Measurements from ENCODE around the gene ZNF322.
"Not testable (repeated sequence)": the region's sequence is repeated elsewhere in the genome, so short reads cannot be mapped to it uniquely, and the experiment has no call there.

Gene ZNF322, protein sequence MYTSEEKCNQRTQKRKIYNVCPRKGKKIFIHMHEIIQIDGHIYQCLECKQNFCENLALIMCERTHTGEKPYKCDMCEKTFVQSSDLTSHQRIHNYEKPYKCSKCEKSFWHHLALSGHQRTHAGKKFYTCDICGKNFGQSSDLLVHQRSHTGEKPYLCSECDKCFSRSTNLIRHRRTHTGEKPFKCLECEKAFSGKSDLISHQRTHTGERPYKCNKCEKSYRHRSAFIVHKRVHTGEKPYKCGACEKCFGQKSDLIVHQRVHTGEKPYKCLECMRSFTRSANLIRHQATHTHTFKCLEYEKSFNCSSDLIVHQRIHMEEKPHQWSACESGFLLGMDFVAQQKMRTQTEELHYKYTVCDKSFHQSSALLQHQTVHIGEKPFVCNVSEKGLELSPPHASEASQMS
- total RNA-seq: 2.4 to 12.2 (median 5.5) reads per million in 17 experiments

DNA sequence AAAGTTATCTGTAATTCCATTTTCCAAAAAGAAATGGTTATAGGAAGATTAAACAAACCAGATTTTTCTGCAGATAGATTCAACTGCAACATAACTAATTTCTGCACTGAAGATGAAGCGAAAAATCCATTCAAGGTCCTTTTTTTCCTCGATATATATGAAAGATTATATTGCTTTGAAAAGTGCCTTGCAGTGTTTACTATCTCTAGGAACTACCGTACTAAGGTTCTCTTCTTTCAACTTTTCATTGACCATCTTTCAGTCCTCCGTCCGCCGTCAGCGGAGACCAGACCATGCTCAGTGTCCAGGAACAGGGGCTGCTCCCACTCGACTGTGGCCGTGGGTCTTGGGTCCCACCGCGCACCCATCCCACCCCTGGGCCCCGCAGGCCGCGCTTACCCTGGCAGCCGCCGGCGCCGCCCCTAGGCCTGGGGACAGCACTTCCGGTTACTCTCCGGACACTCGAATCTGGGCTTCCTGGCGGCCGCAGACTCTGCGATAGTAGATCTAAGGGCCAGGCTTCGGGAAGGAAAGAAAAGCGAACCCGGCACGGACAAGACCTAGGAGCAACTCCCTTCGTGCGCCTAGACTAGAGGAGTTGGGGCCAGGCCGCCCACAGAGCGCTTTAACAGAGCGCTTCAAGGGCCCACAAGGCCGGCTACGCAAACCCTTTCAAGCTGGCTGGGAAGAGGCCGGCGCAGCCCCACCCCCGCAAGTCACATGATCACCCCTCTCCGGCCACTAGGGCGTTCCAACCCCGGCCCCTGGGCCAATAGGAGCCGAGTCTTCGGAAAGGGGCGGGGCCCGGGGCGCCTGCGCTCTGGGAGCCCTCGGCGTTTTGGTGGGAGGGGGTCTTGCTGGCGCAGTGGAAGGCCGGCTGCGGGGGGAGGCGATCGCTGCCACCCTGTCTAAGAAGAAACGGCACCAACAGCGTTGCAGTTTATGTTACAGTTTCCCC is at the start of gene ZNF322:
Gene ZNF322 (minus strand): TSS at position 705 of the 958 bp plus-strand sequence. CDS start 21,193 bp downstream, outside the sequence.
- DNase-seq: peak; percentile 95 to 97 (median 96)

DNA sequence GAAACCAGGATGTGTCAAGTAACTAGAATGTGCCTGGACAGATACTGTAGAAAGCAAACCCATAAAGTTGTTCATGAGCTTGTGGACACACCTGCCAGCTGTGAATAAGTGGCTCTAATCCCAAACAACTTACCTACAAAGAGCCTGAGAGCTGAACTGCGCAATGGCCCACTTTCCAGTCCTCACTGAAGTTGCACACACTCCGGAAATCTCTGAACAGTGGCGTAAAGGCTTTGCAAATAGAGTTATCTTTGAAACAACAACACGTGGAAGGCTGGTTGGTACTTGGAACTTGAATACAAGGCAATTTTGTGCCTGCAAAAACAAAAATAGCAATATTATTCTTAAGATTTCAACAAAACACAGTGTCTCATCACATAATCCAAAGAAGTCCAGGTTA is 46.2 kb upstream of the ZNF322 start:
- DNase-seq: not testable (repeated sequence)

DNA sequence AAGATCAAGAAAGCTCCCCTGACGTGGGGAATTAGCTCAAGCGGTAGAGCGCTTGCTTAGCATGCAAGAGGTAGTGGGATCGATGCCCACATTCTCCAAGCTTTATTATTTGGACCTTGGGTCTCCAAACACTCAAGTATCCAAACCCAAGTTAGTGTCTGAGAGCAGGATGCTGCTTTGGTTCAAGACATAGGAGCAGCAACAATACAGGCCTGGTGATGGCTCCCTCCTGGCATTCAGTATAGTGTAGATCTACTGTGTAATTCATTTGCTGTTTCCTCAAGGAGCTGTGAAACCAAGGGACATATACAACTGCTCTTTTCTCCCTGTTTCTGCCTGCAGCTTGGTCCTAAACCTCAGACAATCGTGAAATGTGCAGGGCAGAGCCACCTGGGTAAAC is 45.8 kb upstream of the ZNF322 start:
- not testable (repeated sequence) for DNase-seq

DNA sequence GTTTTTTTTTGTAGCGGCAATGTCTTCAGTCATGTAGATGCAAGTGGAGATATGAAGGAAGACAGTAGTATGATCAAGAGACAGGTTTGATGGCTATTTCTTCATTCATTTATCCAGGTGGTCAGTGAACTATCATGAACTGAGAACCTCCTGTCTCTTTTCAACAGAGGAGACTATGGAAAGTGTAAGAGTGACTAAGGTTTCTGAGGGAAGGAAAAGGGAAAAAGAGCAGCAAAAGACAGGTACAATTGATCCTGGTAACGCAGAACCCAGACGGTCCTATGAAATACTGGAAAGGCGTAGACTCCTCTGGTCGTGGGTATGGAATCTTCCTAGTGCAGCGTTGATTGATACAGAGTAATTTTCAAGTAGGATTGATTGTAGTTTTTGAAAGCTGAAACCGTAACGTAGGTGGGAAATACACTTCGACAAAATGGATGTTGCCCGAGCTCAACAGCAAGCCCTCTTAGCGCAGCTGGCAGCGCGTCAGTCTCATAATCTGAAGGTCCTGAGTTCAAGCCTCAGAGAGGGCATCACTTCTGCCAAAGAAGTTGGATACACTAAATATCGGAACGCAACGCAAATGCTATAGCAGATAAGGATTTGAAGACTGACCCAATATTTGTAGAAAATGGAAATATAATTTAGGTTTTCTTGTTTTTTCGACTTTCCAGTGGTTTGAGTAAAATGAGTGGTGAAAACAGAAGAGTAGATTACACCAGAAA is 41.6 kb upstream of the ZNF322 start:
- not testable (repeated sequence) for DNase-seq

DNA sequence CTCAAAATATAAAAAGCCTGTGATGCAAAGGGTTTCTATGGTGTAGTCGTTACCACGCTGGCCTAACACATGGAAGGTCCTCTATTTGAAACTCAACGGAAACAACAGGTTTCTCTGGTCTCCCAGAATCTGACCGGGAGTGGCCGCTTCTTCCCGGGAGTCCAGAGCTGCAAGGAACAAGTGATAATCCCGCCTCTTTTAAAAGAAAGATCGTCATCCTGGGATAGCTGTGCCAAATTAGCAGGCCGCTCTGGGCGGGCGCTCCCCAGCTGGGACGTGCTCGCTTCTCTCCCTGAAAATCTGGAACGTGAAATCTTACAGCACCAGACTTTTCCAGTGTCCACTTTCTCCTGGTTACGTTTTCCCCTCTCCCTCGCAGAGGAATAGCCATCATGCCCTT is 38.0 kb upstream of the ZNF322 start:
- not testable (repeated sequence) for DNase-seq

DNA sequence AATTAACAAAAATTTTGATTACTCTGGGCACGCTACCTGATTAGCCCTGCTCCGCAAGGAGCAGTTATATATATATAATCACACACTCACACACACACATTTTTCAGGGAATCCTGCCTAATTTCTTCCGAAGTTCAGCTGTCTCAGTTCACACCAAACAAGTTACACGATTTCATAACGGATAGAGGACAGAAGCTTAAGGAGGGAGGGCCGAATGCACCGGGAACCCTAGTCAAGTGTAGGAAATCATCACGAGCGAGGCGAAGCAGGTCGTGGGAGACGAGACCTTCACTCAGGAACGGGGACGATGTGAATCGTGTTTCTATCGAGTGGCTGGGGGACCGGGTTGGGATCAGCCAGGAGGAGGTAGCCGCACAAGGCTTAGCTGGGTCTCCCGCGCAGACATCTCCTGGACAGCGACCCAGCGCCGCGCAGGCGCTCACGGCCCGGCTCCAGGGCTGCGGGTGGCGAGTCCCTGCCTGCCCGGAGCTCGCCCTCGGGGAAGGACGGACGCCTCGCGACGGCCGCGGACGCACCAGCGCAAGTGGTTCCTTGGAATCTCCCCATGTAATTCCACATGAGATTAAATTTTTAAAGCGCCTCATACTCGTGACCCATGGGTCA is 29.9 kb upstream of the ZNF322 start:
- not testable (repeated sequence) for DNase-seq

DNA sequence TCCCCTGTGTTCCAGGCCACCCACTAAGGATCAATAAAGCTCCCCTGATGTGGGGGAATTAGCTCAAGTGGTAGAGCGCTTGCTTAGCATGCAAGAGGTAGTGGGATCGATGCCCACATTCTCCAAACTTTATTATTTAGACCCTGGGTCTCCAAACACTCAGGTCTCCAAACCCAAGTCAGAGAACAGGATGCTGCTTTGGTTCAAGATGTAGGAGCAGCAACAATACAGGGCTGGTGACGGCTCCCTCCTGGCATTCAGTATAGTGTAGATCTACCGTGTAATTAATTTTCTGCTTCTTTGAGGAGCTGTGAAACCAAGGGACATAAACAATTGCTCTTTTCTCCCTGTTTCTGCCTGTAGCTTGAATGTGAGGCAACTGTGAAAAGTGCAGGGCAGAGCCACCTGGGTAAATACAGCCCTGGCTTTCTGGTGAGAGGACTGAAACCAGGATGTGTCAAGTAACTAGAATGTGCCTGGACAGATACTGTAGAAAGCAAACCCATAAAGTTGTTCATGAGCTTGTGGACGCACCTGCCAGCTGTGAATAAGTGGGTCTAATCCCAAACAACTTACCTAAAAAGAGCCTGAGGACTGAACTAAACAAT is 23.0 kb upstream of the ZNF322 start:
- not testable (repeated sequence) for DNase-seq

DNA sequence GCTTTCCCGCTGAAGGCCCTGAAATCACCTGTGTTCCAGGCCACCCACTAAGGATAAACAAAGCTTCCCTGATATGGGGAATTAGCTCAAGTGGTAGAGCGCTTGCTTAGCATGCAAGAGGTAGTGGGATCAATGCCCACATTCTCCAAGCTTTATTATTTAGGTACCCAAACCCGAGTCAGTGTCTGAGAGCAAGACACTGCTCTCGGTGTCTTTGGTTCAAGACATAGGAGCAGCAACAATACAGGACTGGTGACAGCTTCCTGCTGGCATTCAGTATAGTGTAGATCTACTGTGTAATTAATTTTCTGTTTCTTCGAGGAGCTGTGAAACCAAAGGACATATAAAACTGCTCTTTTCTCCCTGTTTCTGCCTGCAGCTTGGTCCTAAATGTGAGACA is 13.7 kb upstream of the ZNF322 start:
- not testable (repeated sequence) for DNase-seq

DNA sequence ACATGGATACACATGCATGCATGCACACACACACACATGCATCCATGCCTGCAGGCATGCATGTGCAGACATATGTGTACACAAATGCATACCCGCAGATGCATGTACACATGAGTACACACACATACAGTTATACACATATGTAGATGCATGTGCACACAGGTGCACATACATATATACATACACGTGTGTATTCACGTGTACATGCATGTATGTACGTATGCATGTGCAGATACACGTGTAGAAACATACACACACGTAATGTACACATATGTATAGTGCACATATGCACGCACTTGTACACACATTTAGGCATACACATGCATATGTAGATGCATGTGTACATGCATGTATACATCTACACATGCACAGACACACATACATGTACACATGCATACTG is 11.0 kb upstream of the ZNF322 start:
- DNase-seq: not testable (repeated sequence)

DNA sequence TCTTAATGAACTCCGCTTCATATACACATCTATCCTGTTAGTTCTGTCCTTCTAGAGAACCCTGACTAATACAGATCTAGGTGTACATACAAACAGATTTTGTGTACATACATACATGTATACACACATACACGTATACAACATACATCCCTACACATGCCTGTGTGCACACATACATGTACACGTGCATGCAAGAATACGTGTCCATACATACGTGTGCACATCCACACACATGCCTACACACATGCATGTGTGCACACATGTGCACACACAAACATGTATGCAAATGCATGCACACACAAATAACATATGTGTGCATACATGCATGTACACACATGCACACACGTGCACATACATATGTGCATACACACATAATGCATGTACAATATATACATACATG is 10.5 kb upstream of the ZNF322 start:
- not testable (repeated sequence) for DNase-seq

DNA sequence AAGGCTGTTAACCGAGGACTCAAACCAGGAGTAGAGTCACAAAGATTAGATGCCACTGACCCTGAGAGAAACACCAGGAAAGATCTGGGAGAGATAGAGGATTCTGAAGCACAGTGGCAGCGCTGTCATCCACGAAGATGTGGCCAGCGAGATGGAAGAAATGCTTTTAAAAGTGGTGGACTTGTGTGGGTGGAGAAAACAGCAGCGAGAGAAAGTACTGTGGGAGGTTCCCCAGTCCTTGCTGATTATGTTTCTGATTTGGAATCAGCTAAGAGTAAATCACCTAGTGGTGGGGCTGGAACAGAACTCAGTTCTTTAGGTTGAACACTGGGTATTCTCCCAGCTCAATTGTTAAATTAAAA is 435 bp upstream of the ZNF322 start:
- DNase-seq: peak; percentile 16 to 31 (median 24)

DNA sequence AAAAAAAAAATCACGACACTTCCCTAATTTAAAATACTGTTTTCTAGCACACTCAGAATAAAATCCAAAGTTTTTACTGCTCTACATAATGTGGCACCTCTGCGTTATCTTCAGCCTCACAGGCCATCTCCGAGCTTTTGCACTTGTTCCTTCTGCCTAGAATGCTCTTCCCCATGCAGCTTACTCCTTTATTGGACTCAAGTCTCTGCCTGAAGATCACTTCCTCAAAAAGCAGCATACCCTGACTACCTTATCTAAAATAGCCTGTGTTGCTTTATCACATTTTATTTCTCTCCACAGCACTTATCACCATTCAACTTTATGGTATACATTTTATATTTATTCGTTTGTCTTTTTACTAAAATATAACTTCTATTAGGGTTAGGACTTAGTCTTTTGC is 2.3 kb downstream of the ZNF322 start:
- DNase-seq: peak in 3 of 4 experiments; percentile 6 to 33 (median 27)

DNA sequence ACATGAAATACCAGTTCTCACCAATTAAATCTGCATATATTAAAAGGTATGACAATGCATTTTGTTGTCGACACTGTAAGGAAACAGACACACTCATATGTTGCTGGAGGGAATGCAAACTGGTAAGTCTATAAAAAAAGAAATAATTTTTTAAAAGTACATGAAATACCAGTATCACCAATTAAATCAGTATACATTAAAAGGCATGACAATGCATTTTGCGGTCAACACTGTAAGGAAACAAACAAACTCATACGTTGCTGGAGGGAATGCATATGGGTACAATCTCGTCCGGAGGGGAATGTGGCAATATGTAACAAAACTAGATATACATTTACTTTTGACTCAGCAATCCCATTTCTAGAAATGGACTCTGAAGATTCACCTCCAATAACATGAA is 6.5 kb downstream of the ZNF322 start:
- DNase-seq: no peak

DNA sequence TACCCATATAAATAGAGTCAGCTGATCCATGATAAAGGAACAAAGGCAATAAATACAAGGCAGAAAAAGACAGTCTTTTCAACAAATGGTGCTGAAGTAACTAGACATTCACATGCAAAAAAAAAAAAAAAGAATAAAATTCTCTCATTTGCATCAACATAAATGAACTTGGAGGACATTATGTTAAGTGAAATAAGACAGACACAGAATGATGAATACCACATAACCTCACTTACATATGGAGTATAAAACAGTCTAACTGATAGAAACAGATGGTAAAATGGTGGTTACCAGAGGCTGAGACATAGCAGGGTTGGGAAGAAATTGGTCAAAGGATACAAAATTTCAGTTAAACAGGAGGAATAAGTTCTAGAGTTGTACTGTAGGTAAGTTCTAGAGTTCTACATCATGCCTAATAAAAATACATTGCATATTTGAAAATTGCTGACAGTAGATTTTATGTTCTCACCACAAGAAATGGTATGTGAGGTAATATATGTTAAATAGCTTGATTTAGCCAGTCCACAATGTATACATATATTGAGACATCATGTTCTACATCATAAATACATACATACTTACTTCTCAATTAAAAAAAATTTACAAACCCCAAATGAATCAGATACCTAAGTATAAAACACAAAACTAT is 8.3 kb downstream of the ZNF322 start:
- no peak for DNase-seq

DNA sequence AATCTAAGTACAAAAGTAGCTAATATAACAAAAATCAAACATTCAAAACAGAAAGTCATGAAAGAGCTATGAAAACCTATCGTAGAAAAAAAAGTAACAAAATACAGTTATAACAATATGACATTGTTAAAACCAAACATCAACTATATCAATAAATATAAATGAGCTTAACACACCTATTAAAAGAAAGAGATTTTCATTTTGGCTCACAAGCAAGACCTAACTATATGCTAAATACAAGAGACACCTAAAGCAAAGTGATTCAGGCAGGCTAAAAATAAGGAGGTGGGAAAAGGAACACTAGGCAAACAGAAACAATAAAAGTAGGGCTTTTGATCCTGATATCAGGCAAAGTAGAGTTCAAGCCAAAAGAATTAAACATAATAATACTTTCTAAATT is 13.5 kb downstream of the ZNF322 start:
- no peak for DNase-seq

DNA sequence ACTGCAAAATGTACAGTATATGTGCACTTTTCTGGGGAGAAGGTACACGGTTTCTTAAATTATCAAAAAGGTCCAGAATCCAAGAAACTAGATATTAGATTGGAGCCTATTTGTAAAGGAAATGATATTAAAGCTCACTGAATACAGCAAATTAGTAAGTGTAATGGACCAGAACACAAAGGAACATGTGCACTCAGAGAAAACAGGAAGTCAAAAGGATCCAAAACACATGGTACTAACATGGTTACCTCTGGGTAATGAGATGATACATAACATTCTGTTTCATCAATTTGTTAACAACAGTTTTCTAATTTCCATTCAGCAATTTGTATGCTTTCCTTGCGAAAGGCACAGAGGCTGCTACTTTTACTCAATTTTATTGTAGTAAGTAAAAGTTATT is 18.7 kb downstream of the ZNF322 start:
- DNase-seq: no peak

DNA sequence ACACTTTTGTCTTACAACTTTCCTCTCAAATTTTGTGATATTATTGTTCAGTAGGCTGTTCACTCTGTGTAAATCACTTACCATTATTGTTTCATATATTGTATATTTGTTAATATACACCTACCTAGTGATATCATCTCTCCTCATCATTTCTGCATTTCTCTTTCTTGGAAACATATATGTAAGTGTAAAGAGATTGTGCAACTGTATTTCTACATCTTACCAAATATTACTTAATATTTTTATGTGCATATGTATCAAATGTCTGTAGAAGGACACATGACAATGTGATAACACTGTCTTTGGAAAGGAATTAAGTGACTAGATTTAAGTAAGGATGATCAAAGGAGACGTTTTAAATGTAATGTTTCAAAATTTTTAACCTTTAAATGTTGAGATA is 30.2 kb downstream of the ZNF322 start:
- DNase-seq: peak in 2 of 4 experiments; percentile 17 to 48

DNA sequence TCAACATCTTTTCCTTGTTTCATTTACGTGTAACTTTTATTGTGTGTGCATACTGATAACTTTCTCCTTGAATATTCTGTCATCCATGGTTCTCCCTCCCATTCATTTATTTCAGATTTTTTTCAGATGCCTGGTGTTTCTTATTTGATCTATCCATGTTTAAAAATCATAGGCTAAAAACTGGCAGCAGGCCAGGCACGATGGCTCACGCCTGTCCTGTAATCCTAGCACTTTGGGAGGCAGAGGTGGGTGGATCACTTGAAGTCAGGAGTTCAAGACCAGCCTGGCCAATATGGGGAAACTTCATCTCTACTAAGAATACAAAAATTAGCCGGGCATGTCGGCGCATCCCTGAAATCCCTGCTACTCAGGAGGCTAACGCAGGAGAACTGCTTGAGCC is 31.7 kb downstream of the ZNF322 start:
- DNase-seq: no peak

DNA sequence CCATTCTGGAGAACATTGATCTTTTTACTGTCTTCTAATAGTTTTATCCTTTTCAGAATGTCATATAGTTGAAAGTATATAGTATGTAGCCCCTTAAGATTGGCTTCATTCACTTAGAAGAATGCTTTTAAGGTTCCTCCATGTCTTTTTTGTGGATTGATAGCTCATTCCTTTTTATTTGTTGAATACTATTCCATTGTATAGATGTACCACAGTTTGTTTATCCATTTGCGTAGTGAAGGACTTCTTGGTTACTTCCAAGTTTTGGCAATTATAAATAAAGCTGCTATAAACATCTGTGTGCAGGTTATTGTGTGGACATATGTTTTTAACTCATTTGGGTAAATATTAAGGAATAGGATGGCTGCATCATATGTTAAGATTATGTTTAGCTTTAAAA is 35.0 kb downstream of the ZNF322 start:
- DNase-seq: no peak

DNA sequence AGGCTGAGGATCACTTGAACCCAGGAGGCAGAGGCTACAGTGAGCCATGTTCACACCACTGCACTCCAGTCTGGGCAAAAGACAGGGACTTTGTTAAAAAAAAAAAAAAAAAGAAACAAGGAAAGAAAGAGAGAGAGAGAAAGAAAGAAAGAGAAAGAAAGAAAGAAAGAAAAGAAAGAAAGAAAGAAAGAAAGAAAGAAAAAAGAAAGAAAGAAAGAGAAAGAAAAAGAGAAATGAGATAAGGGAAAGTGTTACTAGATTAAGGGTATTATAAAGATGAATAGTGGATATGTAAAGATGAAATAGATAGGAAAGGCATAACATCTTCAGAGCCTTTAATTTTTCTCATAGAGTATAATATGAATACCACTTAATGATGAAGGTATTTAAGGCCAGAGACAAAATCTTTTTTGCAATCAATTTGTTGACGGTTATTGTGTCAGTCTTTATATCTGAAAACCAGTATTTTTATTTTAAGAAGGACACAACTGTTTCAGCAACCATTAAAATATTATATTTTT is 36.1 kb downstream of the ZNF322 start:
- no peak for DNase-seq

Data from suppressor macrophage (primary cell).